MM.1S (cell line): Measurements from ENCODE around the gene SLC12A7.

Source experiments
- DNase-seq: peaks from one replicate; pipeline ENCODE4 v3.0.0-alpha.2; 2015
- H2AFZ ChIP-seq: fragments of 300-600 bp; sonication (generic); 2 replicates; pipeline ENCODE4 v1.6.0; 2016; ENCODE audit warnings: antibody characterized with exemption, low read length
- H3F3A ChIP-seq: fragments of 300-600 bp; sonication (generic); 2 replicates; pipeline ENCODE4 v1.6.1; 2016; ENCODE audit warnings: mild to moderate bottlenecking, antibody characterized with exemption, low read length, moderate library complexity, mixed read lengths; ENCODE audit not compliant: insufficient read depth
- H3K27ac ChIP-seq: fragments of 300-600 bp; sonication (generic); 2 replicates; pipeline ENCODE4 v1.5.1; 2016; ENCODE audit warnings: mild to moderate bottlenecking, low read length
- H3K27me3 ChIP-seq: fragments of 300-600 bp; sonication (generic); replicated peaks from 2 replicates; pipeline ENCODE4 v1.6.0; 2016; ENCODE audit warnings: low read length; ENCODE audit not compliant: insufficient read depth
- H3K36me3 ChIP-seq: fragments of 300-600 bp; sonication (generic); replicated peaks from 2 replicates; pipeline ENCODE4 v1.6.1; 2016; ENCODE audit warnings: mild to moderate bottlenecking, low read length, mixed read lengths; ENCODE audit not compliant: insufficient read depth
- H3K4me1 ChIP-seq: fragments of 300-600 bp; sonication (generic); 2 replicates; pipeline ENCODE4 v1.6.1; 2016; ENCODE audit warnings: low read length, mixed read lengths
- H3K4me2 ChIP-seq: fragments of 300-600 bp; sonication (generic); 2 replicates; pipeline ENCODE4 v1.6.0; 2016; ENCODE audit warnings: low read depth, low read length
- H3K4me3 ChIP-seq: fragments of 300-600 bp; sonication (generic); 2 replicates; pipeline ENCODE4 v1.5.1; 2016; ENCODE audit warnings: low read length, mixed read lengths
- H3K79me2 ChIP-seq: fragments of 300-600 bp; sonication (generic); 2 replicates; pipeline ENCODE4 v1.6.1; 2016; ENCODE audit warnings: mixed run types, low read length, mixed read lengths
- H3K9ac ChIP-seq: fragments of 300-600 bp; sonication (generic); 2 replicates; pipeline ENCODE4 v1.6.1; 2016; ENCODE audit warnings: low read length, mixed read lengths
- H3K9me2 ChIP-seq: fragments of 300-600 bp; sonication (generic); replicated peaks from 2 replicates; pipeline ENCODE4 v1.6.1; 2016; ENCODE audit warnings: mild to moderate bottlenecking, low read length, mixed read lengths; ENCODE audit not compliant: insufficient read depth
- H3K9me3 ChIP-seq: fragments of 300-600 bp; sonication (generic); replicated peaks from 2 replicates; pipeline ENCODE4 v1.6.1; 2016; ENCODE audit warnings: mild to moderate bottlenecking, low read length, mixed read lengths; ENCODE audit not compliant: insufficient read depth
- H4K20me1 ChIP-seq: fragments of 300-600 bp; sonication (generic); 2 replicates; pipeline ENCODE4 v1.6.1; 2016; ENCODE audit warnings: mild to moderate bottlenecking, low read length, moderate library complexity, mixed read lengths; ENCODE audit not compliant: insufficient read depth
- EZH2 ChIP-seq: fragments of 300-600 bp; sonication (generic); optimal IDR thresholded peaks from 2 replicates; pipeline ENCODE3; 2017; ENCODE audit warnings: low read depth, mild to moderate bottlenecking, antibody characterized with exemption, low read length, mixed read lengths
- EZH2phosphoT487 ChIP-seq: fragments of 300-600 bp; sonication (generic); IDR thresholded peaks from 2 replicates; pipeline ENCODE4 v1.6.1; 2018; ENCODE audit warnings: antibody characterized with exemption, low read length
- TF ChIP-seq, protein P1 (sequence below): fragments of 300-600 bp; sonication (generic); IDR thresholded peaks from 2 replicates; pipeline ENCODE4 v1.5.1; 2016; ENCODE audit warnings: antibody characterized with exemption, low read length, mixed read lengths

The SLC12A7 gene

DNA sequence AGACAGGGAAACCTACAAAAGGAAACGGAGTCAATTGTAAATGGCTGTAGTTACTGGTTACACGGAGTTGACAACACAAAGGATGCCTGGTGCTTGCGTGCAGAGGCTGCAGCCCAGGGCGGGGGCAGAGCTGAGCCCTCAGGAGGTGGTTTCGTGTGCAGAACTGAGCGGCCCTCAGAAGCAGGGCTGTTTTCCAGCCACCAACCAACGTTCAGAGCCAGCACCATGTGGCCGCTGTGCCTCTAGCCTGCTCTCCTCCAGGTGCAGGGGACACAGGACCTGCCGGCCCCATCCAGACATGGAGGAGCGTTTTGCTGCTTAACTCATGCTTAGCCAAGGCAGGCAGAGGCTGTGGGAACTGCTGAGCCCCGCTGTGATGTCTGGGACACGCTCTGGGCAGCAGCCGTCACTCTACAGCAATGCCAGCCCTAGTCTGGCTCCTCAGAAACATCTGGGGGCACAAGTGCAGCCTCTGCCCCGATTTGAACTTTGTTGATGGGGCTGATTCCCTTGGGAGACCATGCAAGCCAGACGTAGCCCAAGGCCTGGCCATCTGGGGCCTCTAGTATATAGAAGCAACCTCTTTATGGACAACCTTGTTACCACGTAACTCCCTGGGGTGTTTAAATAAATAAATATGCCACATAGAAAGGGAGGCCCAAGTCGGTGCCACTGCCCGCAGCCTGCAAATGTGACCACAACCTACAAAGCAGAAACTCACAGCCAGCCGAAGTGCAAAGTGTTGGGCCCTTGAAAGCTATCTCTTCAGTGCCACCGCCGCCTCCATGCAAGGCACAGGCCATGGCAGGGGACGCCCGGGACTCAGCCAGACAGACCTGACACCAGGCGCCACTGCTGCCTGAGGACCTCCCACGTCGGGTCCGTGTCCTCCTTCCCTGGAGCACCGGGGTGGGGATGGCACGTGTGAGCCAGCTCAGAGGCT lies 61.2 kb downstream of the SLC12A7 start:
- no peaks in the 10 kb centered on the region for H4K20me1 ChIP-seq
- H3F3A ChIP-seq = peaks cover 11% of the 10 kb centered on the region
- no peaks in the 10 kb centered on the region for H3K36me3 ChIP-seq
- peak; percentile 84 for DNase-seq
- no peaks in the 10 kb centered on the region for H3K27me3 ChIP-seq
- no peak overlapping the region for H3K4me3 ChIP-seq
- no peak overlapping the region for H2AFZ ChIP-seq
- no peaks in the 10 kb centered on the region for H3K79me2 ChIP-seq
- H3K4me2 ChIP-seq = no peak overlapping the region
- peaks cover 16% of the 10 kb centered on the region for H3K4me1 ChIP-seq
- H3K9ac ChIP-seq = peak overlapping the region; percentile 58
- no peaks in the 10 kb centered on the region for H3K9me3 ChIP-seq
- H3K27ac ChIP-seq = peak overlapping the region; percentile 95
- TF ChIP-seq, protein P1, sequence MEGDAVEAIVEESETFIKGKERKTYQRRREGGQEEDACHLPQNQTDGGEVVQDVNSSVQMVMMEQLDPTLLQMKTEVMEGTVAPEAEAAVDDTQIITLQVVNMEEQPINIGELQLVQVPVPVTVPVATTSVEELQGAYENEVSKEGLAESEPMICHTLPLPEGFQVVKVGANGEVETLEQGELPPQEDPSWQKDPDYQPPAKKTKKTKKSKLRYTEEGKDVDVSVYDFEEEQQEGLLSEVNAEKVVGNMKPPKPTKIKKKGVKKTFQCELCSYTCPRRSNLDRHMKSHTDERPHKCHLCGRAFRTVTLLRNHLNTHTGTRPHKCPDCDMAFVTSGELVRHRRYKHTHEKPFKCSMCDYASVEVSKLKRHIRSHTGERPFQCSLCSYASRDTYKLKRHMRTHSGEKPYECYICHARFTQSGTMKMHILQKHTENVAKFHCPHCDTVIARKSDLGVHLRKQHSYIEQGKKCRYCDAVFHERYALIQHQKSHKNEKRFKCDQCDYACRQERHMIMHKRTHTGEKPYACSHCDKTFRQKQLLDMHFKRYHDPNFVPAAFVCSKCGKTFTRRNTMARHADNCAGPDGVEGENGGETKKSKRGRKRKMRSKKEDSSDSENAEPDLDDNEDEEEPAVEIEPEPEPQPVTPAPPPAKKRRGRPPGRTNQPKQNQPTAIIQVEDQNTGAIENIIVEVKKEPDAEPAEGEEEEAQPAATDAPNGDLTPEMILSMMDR = no peak
- no peak for TF ChIP-seq EZH2
- TF ChIP-seq EZH2phosphoT487 = no peak
- no peaks in the 10 kb centered on the region for H3K9me2 ChIP-seq

DNA sequence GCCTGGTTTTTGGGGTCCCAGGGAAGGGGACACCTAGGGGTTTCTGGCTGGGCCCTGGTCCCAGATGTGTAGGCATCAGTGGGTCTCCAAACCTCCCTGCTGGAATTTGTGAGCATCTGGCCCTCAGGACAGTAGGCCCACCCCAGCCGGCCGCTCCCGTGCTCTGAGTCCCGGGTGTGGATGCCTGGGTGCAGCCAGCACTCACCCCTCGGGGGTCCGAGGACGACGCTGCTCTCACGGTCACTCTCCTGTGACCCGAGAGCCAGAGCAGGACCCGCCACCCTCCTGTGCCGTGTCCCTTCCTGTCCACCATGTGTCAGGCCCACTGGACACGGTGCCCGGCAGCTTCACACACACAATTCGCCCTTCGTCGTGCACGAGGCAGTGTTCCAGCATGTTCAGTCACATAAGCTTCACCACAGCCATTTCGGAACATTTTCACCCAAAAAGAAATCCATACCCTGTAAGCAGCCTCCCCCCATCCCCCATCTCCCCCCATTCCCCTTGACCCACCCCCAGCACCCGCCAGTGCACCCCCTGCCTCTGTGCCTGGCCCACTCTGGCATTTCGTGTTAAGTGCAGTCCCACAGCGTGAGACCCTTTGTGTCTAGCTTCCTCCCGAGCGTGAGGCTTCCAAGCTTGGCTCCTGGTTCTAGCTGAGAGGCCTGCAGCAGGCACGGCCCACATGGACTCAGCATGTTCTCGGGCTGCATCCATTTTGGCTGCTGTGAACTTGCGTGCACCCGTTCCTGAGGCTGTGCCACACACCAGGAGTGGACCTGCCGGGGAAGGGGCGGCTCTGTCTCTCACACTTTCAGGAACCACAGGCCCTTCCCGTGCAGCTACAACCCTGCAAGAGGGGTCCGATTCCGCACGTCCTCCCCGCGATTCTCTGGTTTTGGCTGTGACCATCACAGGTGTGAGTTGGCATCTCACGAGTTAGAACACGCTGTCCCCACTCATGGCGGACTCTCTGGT lies 62.7 kb downstream of the SLC12A7 start:
- no peaks in the 10 kb centered on the region for H3K27me3 ChIP-seq
- H3K9me2 ChIP-seq = no peaks in the 10 kb centered on the region
- no peak for DNase-seq
- no peaks in the 10 kb centered on the region for H4K20me1 ChIP-seq
- no peaks in the 10 kb centered on the region for H3K79me2 ChIP-seq
- H2AFZ ChIP-seq = no peak overlapping the region
- H3K27ac ChIP-seq = peak overlapping the region; percentile 95; the same call in 1 of the 2 replicates
- no peak overlapping the region for H3K4me3 ChIP-seq
- peaks cover 16% of the 10 kb centered on the region for H3K4me1 ChIP-seq
- H3K36me3 ChIP-seq = no peaks in the 10 kb centered on the region
- H3K9ac ChIP-seq = no peak overlapping the region
- no peaks in the 10 kb centered on the region for H3K9me3 ChIP-seq
- no peak overlapping the region for H3K4me2 ChIP-seq
- TF ChIP-seq EZH2phosphoT487 = no peak
- TF ChIP-seq, protein P1 = no peak
- no peak for TF ChIP-seq EZH2
- peaks cover 11% of the 10 kb centered on the region for H3F3A ChIP-seq

DNA sequence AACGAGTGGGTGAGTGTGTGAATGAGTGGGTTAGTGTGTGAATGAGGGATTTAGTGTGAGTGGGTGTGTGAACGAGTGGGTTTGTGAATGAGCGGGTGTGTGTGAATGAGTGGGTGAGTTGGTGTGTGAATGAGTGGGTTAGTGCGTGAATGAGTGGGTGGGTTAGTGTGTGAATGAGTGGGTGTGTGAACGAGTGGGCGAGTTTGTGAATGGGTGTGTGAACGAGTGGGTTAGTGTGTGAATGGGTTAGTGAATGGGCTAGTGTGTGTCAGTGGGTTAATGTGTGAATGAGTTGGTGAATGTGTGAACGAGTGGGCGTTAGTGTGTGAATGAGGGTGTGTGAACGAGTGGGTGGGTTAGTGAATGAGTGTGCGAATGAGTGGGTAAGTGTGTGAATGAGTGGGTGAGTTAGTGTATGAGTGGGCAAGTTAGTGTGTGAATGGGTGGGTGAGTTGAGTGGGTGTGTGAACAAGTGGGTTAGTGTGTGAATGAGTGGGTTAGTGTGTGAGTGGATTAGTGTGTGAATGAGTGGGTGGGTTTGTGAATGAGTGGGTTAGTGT lies 63.6 kb downstream of the SLC12A7 start:
- H3K4me2 ChIP-seq = no peak overlapping the region
- H3F3A ChIP-seq = peaks cover 11% of the 10 kb centered on the region
- H4K20me1 ChIP-seq = no peaks in the 10 kb centered on the region
- H2AFZ ChIP-seq = no peak overlapping the region
- H3K9me2 ChIP-seq = no peaks in the 10 kb centered on the region
- no peak overlapping the region for H3K9ac ChIP-seq
- no peaks in the 10 kb centered on the region for H3K9me3 ChIP-seq
- H3K4me1 ChIP-seq = peaks cover 16% of the 10 kb centered on the region
- H3K27ac ChIP-seq = no peak overlapping the region
- no peaks in the 10 kb centered on the region for H3K79me2 ChIP-seq
- TF ChIP-seq EZH2phosphoT487 = no peak
- TF ChIP-seq, protein P1 = no peak
- TF ChIP-seq EZH2 = no peak
- H3K36me3 ChIP-seq = no peaks in the 10 kb centered on the region
- H3K4me3 ChIP-seq = no peak overlapping the region
- H3K27me3 ChIP-seq = no peaks in the 10 kb centered on the region
- DNase-seq = no peak
